Thoracic aorta (tissue), 2 donors: ENCODE results near the gene LTBP1. TPM values are rescaled to one million over a fixed set of nuclear protein-coding genes. Genes with fewer than 3 reads are reported as not detected.

Source experiments
- ATAC-seq: fragments of 150-250 bp; one replicate; pipeline ENCODE4 v1.8.0; 2017; ENCODE audit warnings: low read depth; ENCODE audit not compliant: insufficient number of reproducible peaks, low FRiP score
- DNase-seq: peaks from one replicate; pipeline ENCODE4 v3.0.0-alpha.2; 2020; ENCODE audit warnings: low spot score
- H3K27ac ChIP-seq, 2 donors: fragments of 200-600 bp; sonication (generic); 1 replicate in 1 of 2; 2 replicates in 1 of 2; pipeline ENCODE4 v1.5.1; 2016; ENCODE audit warnings: mild to moderate bottlenecking in 2 of 2, moderate library complexity in 2 of 2
- H3K27me3 ChIP-seq: fragments of 200-600 bp; sonication (generic); replicated peaks from 2 replicates; pipeline ENCODE4 v1.6.0; 2016; ENCODE audit warnings: mild to moderate bottlenecking; ENCODE audit not compliant: insufficient read depth
- H3K36me3 ChIP-seq: fragments of 200-600 bp; sonication (generic); one replicate; pipeline ENCODE4 v1.5.1; 2016
- H3K4me1 ChIP-seq, 2 donors: fragments of 200-600 bp; sonication (generic); 1 replicate in 1 of 2; 2 replicates in 1 of 2; pipeline versions ENCODE4 v1.5.1 to v1.6.0; 2016; ENCODE audit warnings: low read depth in 2 of 2, mild to moderate bottlenecking in 1 of 2; ENCODE audit not compliant: control insufficient read depth in 1 of 2
- H3K4me3 ChIP-seq: fragments of 200-600 bp; sonication (generic); 2 replicates; pipeline ENCODE4 v1.5.1; 2016; ENCODE audit warnings: mild to moderate bottlenecking
- H3K9me3 ChIP-seq: fragments of 200-600 bp; sonication (generic); 2 replicates; pipeline ENCODE4 v1.5.1; 2016
- total RNA-seq, 2 donors: library from RNA; depleted of rRNA; stranded (reverse); fragments of >200 nt; gene quantifications; one replicate each; pipeline versions ENCODE4 v1.1.0 to v1.2.3, GENCODE V29; 2016
- TF ChIP-seq, protein P1 (sequence below): fragments of 200-600 bp; sonication (generic); IDR thresholded peaks from one replicate; pipeline ENCODE4 v1.5.1; 2019; ENCODE audit warnings: antibody characterized with exemption

LTBP1 gene
- total RNA-seq, 2 donors from 2014 or later, result 584 to 786 TPM

GRCh38 chr2:33001823-33002222, 55.1 kb downstream of the LTBP1 start:
- H3K27me3 ChIP-seq, result no peaks in the 10 kb centered on the region
- H3K4me3 ChIP-seq, result no peak overlapping the region
- TF ChIP-seq, protein P1, sequence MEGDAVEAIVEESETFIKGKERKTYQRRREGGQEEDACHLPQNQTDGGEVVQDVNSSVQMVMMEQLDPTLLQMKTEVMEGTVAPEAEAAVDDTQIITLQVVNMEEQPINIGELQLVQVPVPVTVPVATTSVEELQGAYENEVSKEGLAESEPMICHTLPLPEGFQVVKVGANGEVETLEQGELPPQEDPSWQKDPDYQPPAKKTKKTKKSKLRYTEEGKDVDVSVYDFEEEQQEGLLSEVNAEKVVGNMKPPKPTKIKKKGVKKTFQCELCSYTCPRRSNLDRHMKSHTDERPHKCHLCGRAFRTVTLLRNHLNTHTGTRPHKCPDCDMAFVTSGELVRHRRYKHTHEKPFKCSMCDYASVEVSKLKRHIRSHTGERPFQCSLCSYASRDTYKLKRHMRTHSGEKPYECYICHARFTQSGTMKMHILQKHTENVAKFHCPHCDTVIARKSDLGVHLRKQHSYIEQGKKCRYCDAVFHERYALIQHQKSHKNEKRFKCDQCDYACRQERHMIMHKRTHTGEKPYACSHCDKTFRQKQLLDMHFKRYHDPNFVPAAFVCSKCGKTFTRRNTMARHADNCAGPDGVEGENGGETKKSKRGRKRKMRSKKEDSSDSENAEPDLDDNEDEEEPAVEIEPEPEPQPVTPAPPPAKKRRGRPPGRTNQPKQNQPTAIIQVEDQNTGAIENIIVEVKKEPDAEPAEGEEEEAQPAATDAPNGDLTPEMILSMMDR, result no peak
- ATAC-seq (no peak), DNase-seq (no peak)
- H3K9me3 ChIP-seq, result no peaks in the 10 kb centered on the region
- H3K4me1 ChIP-seq, result no peaks in the 10 kb centered on the region
- H3K27ac ChIP-seq, result no peak overlapping the region
- no peaks in the 10 kb centered on the region for H3K36me3 ChIP-seq

DNA sequence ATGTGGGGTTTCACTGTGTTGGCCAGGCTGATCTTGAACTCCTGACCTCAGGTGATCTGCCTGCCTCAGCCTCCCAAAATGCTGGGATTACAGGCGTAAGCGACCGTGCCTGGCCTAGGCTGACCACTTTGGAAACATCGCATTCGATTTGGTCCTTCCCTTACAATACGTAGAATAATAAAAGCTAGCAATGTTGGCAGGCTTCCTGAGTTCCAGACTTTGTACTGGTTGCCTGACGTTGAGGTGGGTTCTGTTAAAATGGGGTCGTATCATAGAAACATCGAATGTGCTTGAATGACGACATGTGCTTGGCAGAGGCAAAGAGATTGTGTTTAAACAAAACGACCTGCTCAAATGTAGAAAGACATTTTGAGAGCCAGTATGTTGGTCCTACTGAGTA, 56.1 kb downstream of the LTBP1 start:
- Histone ChIP-seq H3K4me3 (no peak overlapping the region), H3K4me1 (no peaks in the 10 kb centered on the region), H3K27me3 (no peaks in the 10 kb centered on the region), H3K27ac (no peak overlapping the region), H3K36me3 (no peaks in the 10 kb centered on the region), H3K9me3 (no peaks in the 10 kb centered on the region)
- ATAC-seq, result no peak
- TF ChIP-seq, protein P1, result no peak
- DNase-seq, result no peak

DNA sequence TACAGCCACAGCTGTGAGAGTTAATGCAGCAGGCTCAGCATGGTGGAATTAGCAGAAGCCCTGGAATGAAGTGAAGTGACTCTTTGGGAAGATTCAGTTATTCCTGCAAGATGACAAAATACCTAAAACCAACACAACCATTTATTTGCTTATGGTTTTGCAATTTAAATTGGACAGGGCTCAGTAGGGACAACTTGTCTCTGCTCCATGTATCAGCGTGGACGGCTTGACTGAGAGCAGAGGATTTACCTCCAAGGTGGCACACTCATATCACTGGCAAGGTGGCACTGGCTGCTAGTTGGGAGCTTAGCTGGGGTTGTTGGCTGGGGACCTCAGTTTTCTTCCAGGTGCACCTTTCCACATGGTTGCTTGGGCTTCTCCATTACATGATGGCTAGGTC, 58.3 kb downstream of the LTBP1 start:
- TF ChIP-seq, protein P1, result no peak
- no peak overlapping the region for H3K27ac ChIP-seq
- no peaks in the 10 kb centered on the region for H3K4me1 ChIP-seq
- H3K27me3 ChIP-seq, result no peaks in the 10 kb centered on the region
- ATAC-seq (no peak), DNase-seq (no peak)
- H3K9me3 ChIP-seq, result no peaks in the 10 kb centered on the region
- H3K36me3 ChIP-seq, result no peaks in the 10 kb centered on the region
- H3K4me3 ChIP-seq, result no peak overlapping the region

DNA sequence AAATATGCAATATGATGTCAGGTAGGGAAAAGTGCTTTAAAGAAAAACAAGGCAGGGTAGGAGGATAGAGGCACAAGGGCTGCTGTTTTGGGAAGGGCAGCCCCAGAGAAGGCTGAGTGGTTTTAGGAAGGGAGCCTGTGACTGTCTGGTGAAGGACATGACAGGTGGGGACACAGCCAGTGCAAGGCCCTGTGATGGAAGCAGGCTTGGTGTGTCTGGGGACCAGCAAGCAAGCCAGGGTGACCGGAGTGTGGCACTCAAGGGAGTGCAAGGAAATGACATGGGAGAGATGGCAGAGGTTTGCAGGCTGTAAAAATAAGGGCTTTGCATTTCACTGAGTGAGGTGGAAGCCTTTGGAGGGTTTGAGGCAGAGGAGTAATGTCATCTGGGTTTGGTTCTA, 62.0 kb downstream of the LTBP1 start:
- no peak for DNase-seq
- Histone ChIP-seq H3K9me3 (no peaks in the 10 kb centered on the region), H3K27me3 (no peaks in the 10 kb centered on the region), H3K4me3 (no peak overlapping the region), H3K4me1 (peaks cover 0 to 1% of the 10 kb centered on the region in 2 donors), H3K36me3 (no peaks in the 10 kb centered on the region), H3K27ac (no peak overlapping the region)
- TF ChIP-seq, protein P1, result no peak
- no peak for ATAC-seq

- Histone ChIP-seq H3K9me3 (no peaks in the 10 kb centered on the region), H3K27ac (no peak overlapping the region), H3K36me3 (no peaks in the 10 kb centered on the region), H3K27me3 (no peaks in the 10 kb centered on the region), H3K4me3 (no peak overlapping the region), H3K4me1 (peaks cover 4 to 7% of the 10 kb centered on the region in 2 donors)
- ATAC-seq (no peak), DNase-seq (no peak)
- TF ChIP-seq, protein P1, result no peak
These were observed 62.5 kb downstream of the LTBP1 start for GRCh38 chr2:33009249-33009648.
